Activated CD8-positive, alpha-beta memory T cell treated with anti-CD3 and anti-CD28 coated beads for 48 hours (primary cell): ENCODE measurements around the gene ALG3.

Experiments used
- DNase-seq, 3 experiments: peaks; one replicate each; pipeline ENCODE4 v3.0.0-alpha.2; 2020; ENCODE audit warnings: low read depth in 2 of 3, low spot score in 2 of 3

ALG3 gene

GRCh38 chr3:184236033-184236410 lies 12.7 kb downstream of the ALG3 start:
- DNase-seq = no peak

DNA sequence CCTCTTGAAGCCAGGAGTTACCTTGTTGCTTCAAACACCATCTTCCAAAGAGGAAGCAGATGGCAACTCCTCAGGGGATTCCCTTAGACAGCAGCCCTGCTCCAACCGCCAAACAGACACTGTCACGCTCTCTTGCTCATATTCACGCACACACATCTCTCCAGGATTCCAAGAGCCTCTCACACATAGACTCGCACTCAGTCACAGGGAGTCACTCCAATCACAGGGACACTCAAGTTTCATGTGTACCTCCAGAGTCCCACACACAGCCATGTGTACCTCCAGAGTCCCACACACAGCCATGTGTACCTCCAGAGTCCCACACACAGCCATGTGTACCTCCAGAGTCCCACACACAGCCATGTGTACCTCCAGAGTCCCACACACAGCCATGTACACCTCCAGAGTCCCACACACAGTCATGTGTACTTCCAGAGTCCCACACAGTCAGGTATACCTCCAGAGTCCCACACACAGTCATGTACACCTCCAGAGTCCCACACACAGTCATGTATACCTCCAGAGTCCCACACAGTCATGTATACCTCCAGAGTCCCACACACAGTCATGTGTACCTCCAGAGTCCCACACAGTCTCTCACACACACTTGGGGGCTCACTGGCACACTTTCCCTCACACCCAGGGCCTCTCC lies 13.3 kb downstream of the ALG3 start:
- DNase-seq = no peak

GRCh38 chr3:184234671-184235380 lies 13.9 kb downstream of the ALG3 start:
- DNase-seq = no peak

DNA sequence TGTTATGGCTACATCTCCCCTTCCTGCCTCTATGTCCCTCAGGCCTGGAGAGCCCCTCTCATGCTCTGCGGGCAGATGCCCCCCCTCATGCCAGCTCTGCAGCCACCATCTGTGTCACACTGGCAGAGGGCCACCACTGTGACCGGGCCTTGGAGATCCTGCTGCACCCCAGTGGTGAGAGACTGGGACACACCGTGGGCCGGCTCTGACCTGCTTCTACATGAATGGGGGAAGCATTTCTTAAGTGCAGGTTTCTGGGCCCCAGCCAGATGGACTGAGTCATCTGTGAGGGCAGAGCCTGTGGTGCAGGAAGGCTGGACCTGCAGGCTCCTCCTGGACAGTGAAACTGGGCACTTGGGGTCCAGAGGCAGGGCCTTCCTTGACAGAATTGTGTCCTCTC lies 14.5 kb downstream of the ALG3 start:
- DNase-seq = no peak

GRCh38 chr3:184233127-184233843 lies 15.5 kb downstream of the ALG3 start:
- no peak for DNase-seq

- no peak for DNase-seq
Measured at GRCh38 chr3:184231671-184232070, 17.1 kb downstream of the ALG3 start.

DNA sequence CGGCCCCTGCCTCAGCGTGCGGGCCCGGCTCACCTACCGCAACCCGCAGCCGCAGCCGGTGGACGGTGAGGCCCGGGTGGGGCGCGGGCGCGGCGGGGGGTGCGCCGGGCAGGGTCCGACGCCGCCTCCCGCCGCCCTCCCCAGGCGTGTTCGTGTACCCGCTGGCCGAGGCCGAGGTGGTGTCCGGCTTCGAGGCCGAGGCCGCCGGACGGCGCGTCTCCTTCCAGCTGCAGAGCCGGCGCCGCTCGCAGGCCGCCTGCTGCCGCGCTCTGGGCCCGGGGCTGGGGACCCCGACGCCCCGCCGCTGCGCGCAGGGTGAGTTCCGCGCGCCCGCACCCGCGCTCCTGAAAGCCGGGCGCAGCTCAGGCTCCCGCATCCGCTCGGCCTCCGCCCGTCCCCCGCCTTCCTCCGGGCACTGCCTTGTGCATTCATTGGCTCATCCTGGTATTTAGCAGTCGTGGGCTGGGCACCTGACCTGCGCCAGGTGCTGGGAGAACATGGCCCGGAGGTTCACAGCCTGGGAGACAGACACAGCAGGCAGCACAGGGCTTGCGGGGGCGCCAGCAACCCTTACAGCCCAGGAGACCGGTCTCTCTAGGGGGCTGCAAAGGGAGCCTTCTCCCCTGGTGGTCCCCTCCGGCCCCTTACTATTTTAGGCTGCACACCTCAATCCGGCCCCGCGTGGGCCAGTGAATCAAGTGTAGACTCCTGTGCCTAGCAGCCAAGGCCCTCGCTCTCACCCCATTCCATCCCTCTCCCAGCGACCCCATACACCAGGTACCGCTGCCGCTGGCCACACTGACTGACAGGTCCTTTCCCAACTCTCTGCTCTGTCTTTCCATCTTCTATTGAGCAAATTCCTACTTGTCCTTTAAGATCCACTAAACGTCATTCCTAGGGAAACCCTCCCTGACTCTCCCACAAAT lies 17.9 kb downstream of the ALG3 start:
- no peak for DNase-seq

DNA sequence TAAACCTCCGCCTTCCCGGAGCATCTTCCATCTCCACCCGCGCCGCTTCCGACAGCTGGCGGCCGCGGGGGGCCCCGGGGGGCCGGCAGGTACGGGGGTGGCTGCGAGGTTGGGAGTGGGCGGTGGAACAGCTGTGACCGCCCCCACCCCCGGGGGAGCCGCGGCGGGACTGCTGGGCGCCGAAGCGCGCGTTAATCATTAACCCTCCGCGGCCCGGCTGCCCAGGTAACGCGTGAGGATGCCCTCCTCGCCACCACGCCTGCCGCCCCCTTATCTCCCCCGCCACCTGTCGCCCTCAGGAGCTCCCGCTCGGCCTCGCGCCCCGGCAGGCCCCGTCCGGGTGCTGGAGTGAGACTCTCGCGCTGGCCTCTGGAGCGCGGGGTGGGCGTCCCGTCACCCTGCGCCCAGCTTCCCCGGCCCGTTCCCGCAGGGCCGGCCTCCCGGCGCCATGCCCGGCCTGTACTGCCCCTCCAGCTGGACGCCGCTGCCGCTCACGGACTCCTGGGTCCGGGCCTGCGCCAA lies 18.6 kb downstream of the ALG3 start:
- no peak for DNase-seq

GRCh38 chr3:184229394-184230080 lies 19.2 kb downstream of the ALG3 start, which contains the start of gene VWA5B2:
Gene VWA5B2 (plus strand): TSS chr3:184229585. CDS start chr3:184230529, 944 bp downstream.
- DNase-seq = peak in 2 of 3 experiments; percentile 38 to 63

- DNase-seq = no peak
Measured at GRCh38 chr3:184228376-184229137, 20.2 kb downstream of the ALG3 start.

DNA sequence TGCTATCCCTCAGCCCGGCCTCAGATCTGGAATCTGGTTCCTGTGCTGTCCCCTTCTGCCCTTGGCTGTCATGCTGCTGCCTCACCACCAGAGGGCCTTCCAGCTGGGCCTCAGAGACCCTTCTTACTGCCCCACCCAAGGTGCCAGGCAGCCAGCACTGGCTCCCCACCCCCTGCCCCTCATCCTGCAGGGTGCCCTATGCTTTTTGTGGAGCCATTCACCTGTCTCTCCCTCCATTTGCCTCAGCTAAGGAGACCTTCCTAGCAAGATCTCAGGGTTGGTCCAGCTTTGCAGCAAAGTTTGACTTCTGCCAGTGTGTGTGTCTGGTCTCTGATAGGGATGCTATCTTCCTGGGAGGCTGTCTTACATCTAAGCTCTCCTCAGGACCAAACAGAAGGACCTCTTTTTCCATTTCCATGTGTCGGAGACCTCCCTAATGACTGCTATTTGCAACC lies 21.3 kb downstream of the ALG3 start:
- DNase-seq = peak in 1 of 3 experiments; percentile 36

DNA sequence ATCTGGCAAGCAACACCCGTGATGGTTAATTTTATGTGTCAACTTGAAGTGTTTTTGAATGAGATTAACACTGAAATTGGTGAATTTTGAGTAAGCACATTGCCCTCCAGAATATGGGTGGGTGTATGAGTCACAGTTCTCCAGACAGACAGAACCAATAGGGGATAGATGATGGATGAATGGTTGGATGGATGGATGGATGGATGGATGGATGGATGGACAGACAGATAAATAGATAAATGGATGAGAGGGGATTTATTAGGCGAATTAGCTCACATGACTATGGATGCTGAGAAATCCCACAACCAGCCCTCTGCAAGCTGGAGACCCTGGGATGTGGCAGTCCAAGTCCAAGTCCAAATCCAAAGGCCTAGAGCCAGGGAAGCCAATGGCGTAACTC lies 24.8 kb downstream of the ALG3 start:
- no peak for DNase-seq

DNA sequence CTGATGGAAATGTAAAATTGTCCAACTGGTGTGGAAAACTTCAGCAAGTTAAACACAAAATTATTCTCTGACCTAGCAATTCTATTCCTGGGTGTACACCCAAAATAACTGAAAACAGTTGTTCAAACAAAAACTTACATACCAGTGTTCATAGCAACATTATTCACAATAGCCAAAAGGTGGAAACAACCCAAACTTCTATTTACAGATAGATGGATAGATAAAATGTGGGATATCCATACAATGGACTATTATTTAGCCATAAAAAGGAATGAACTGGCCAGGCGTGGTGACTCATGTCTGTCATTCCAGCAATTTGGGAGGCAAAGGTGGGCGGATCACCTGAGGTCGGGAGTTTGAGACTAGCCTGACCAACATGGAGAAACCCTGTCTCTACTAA lies 26.2 kb downstream of the ALG3 start:
- DNase-seq = no peak

DNA sequence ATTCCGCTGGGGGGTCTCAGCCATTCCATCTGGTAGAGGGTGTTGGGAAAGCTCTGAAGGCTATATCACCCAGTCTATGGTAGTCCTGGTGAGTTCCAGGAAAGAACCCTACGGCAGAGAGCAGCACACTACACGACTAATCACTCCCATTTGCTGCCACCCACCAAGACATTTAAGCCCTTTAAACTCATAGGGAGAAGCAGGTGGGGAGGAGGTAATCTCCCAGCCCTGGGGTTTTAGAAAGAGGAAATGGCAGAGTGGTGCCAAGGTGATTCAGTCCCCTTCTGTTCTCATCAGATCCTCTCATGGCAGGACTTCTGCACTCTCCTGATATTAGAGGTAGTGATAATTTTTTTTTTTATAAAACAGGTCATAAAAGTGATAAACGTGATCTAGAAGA lies 29.9 kb downstream of the ALG3 start:
- DNase-seq = no peak

GRCh38 chr3:184211718-184212117 lies 37.0 kb downstream of the ALG3 start:
- DNase-seq = no peak

DNA sequence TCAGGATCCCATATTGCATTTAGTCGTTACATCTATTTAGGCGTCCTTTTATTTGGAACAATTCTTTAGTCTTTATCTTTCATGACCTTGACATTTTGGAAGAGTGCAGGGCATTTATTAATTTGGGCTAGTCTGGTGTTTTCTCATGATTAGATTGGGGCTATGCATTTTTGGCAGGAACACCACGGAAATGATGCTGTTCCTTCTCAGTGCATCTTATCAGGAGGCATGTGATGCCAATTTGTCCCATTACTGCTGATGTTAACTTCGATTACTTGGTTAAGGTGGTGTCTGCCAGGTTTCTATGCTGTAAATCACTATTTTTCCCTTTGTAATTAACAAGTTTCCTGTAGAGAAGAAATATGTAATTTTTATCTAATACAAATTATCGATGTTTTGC lies 37.5 kb downstream of the ALG3 start:
- DNase-seq = no peak

DNA sequence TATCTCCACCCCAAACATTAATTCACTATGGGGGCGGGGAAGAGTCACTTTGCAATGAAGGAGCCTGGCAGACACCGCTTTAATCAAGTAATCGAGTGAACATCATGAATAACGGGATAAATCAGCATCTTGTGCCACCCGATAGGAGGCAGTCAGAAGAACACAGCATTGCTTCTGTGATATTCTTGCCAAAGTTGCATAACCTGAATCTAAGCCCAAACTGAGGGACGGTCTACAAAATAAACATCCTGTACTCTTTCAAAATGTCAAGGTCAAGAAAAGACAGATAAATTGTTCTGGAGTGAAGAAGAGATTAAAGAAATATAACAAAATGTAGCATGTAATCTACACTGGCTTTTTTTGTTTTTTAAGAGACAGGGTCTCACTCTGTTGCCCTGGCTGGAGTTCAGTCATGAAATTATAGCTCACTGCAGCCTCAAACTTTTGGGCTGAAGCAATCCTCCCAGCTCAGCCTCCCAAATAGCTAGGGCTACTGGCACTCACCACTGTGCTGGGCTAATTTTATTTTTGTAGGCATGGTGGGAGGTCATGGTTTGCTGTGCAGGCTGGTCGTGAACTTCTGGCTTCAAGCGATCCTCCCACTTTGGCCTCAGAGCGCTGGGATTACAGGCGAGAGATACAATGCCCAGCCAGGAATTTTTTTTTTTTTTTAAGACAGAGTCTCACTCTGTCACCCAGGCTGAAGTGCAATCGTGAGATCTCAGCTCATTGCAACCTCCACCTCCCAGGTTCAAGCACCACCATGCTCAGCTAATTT lies 39.4 kb downstream of the ALG3 start:
- DNase-seq = no peak

GRCh38 chr3:184203526-184203925 lies 45.2 kb downstream of the ALG3 start:
- DNase-seq = no peak

DNA sequence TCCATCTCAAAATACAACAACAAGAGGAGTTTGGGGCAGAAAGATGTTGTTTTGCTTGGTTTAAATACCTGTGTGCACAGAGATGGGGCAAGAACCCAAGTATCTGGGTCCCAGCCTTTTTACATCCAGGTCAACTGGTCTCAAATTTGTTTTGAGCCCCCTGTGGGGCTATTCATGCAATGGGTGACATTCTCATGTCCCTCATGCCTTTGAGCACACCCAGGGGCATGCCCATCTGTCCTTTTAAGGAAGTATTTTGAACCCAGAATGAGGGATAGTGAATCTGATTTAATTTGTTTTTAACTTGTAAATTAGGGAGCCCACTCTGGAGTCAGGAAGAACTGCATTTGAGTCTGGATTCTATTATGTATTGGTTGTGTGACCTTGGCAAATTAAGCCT lies 47.9 kb downstream of the ALG3 start:
- no peak for DNase-seq
